BE2C (cell line): ENCODE measurements around the gene ARHGAP22.

ENCODE experiments used
- DNase-seq: peaks from one replicate; pipeline ENCODE4 v3.0.0-alpha.2; 2020
- H3K27me3 ChIP-seq: fragments of 250-450 bp; sonication (Bioruptor Pico); 2 replicates; pipeline ENCODE4 v1.5.1; 2020; ENCODE audit warnings: mild to moderate bottlenecking
- H3K36me3 ChIP-seq: fragments of 250-450 bp; sonication (Bioruptor Pico); 2 replicates; pipeline ENCODE4 v1.5.1; 2020; ENCODE audit warnings: mild to moderate bottlenecking
- H3K4me1 ChIP-seq: fragments of 250-450 bp; sonication (Bioruptor Pico); 2 replicates; pipeline ENCODE4 v1.5.1; 2020
- H3K4me3 ChIP-seq: 2 replicates; pipeline ENCODE4 v1.5.1; 2011; ENCODE audit warnings: low read depth, low read length
- H3K9me3 ChIP-seq: fragments of 250-450 bp; sonication (Bioruptor Pico); 2 replicates; pipeline ENCODE4 v1.5.1; 2020
- TF ChIP-seq, protein P1 (sequence below): IDR thresholded peaks from 2 replicates; pipeline ENCODE4 v1.5.1; 2012; ENCODE audit warnings: mild to moderate bottlenecking, low read depth, low read length

ARHGAP22 gene

GRCh38 chr10:48550977-48551376 is 53.9 kb downstream of the ARHGAP22 start:
- Histone ChIP-seq H3K4me1 (peaks cover 6% of the 10 kb centered on the region; the same call in 1 of the 2 replicates), H3K36me3 (no peaks in the 10 kb centered on the region), H3K4me3 (no peak overlapping the region), H3K27me3 (no peaks in the 10 kb centered on the region), H3K9me3 (no peaks in the 10 kb centered on the region)
- DNase-seq, result no peak
- TF ChIP-seq, protein P1, sequence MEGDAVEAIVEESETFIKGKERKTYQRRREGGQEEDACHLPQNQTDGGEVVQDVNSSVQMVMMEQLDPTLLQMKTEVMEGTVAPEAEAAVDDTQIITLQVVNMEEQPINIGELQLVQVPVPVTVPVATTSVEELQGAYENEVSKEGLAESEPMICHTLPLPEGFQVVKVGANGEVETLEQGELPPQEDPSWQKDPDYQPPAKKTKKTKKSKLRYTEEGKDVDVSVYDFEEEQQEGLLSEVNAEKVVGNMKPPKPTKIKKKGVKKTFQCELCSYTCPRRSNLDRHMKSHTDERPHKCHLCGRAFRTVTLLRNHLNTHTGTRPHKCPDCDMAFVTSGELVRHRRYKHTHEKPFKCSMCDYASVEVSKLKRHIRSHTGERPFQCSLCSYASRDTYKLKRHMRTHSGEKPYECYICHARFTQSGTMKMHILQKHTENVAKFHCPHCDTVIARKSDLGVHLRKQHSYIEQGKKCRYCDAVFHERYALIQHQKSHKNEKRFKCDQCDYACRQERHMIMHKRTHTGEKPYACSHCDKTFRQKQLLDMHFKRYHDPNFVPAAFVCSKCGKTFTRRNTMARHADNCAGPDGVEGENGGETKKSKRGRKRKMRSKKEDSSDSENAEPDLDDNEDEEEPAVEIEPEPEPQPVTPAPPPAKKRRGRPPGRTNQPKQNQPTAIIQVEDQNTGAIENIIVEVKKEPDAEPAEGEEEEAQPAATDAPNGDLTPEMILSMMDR, result no peak

DNA sequence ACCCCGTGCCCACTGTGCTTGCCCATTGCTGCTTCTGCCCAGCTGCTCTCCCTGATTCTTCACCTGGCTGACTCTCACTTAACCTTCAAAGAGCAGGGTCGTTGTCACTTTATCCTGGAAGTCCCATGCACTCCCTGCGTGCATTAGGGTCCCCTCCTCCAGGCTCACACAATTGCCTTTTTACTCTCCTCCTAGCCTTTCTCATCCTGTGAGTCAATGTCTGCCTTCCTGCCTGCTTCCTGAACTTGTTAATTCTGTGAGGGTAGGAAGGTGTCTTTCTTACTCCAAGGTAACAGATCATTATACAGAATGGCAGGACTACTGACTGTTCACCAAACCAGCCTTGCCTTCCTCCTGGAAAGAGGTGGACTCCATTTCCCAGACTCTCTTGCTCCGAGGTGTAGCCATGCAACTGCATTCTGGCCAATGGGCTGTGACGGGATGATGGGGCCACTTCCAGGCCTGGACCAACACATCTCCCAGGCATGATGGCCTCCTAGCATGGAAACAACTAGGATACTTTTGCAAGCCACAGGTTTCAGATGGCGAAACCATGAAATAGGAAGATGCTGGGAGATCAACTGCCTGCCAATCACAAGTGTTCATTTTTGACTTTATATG is 54.7 kb downstream of the ARHGAP22 start:
- Histone ChIP-seq H3K36me3 (no peaks in the 10 kb centered on the region), H3K4me3 (no peak overlapping the region), H3K27me3 (no peaks in the 10 kb centered on the region), H3K4me1 (peaks cover 11% of the 10 kb centered on the region; the same call in 1 of the 2 replicates), H3K9me3 (no peaks in the 10 kb centered on the region)
- TF ChIP-seq, protein P1, result no peak
- no peak for DNase-seq

DNA sequence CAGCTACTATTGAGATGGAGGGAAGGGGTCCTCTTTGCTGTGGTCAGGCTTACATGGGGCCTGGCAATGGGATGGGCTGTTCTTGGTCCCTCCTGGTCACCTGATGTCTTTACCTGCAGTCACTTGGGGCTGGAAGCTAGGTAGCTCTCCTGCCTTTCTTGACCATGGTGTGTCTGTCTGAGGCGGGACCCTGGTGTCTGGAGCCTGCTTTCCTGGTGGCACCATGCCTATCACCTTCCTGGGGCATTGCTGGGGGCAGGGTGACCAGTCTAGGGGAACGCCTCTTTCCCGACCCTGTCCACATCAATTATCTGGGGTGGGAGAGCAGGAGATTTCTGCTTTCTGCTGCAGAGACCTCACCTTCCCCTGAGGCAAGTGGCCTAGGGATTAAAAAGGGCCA is 55.6 kb downstream of the ARHGAP22 start:
- Histone ChIP-seq H3K4me3 (no peak overlapping the region), H3K27me3 (no peaks in the 10 kb centered on the region), H3K4me1 (peaks cover 13% of the 10 kb centered on the region; the same call in 1 of the 2 replicates), H3K9me3 (no peaks in the 10 kb centered on the region), H3K36me3 (no peaks in the 10 kb centered on the region)
- TF ChIP-seq, protein P1, result no peak
- no peak for DNase-seq

- Histone ChIP-seq H3K4me3 (no peak overlapping the region), H3K27me3 (no peaks in the 10 kb centered on the region), H3K9me3 (no peaks in the 10 kb centered on the region), H3K4me1 (peaks cover 13% of the 10 kb centered on the region; the same call in 1 of the 2 replicates), H3K36me3 (no peaks in the 10 kb centered on the region)
- DNase-seq, result no peak
- TF ChIP-seq, protein P1, result no peak
These were observed 56.2 kb downstream of the ARHGAP22 start for GRCh38 chr10:48548531-48549135.

DNA sequence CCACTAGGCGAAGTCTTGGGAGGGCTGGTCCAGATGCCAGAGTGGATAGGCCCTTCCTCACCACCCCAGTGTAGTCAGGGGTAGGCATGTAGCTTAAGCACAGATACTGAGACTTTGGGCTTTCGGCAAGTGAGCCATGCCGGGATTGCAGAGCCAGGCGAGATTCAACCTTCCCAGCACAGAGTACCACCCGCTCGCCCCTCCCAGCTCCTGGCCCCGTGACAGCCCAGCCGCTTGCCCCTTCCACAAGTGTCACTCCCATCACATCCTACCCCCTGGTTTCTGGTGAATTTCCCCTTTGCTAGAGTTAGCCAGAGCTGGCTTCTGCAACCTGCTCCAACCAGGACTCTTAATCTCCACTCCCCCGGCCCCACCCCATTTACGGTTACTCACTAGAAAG is 56.9 kb downstream of the ARHGAP22 start:
- TF ChIP-seq, protein P1, result no peak
- Histone ChIP-seq H3K9me3 (no peaks in the 10 kb centered on the region), H3K27me3 (no peaks in the 10 kb centered on the region), H3K4me1 (peaks cover 13% of the 10 kb centered on the region; the same call in 1 of the 2 replicates), H3K4me3 (no peak overlapping the region), H3K36me3 (no peaks in the 10 kb centered on the region)
- no peak for DNase-seq
